GM23338 (cell line): Measurements from ENCODE around the gene HMX2.

Source experiments
- CREB1 ChIP-seq: fragments of 250-450 bp; sonication (Bioruptor Pico); IDR thresholded peaks from 2 replicates; pipeline ENCODE4 v1.5.0; 2020; ENCODE audit warnings: low read depth, mild to moderate bottlenecking, moderate library complexity
- CTCF ChIP-seq, 2 experiments: fragments of 200-600 bp in 1 of 2; sonication (generic) in 1 of 2; conservative IDR thresholded peaks; 2 replicates each; pipeline versions ENCODE4 v1.5.1 to v1.6.1; 2016 to 2017; ENCODE audit warnings: antibody characterized with exemption in 2 of 2, low read depth in 2 of 2, mild to moderate bottlenecking in 2 of 2, moderate library complexity in 1 of 2
- ETS1 ChIP-seq: IDR thresholded peaks from 2 replicates; pipeline ENCODE4 v1.6.1; 2016; ENCODE audit warnings: antibody characterized with exemption
- EZH2 ChIP-seq: fragments of 200-600 bp; sonication (generic); IDR thresholded peaks from one replicate; pipeline ENCODE4 v1.8.0; 2017; ENCODE audit warnings: antibody characterized with exemption, mild to moderate bottlenecking, low read depth; ENCODE audit not compliant: unreplicated experiment
- EZH2phosphoT487 ChIP-seq: fragments of 200-600 bp; sonication (generic); IDR thresholded peaks from one replicate; pipeline ENCODE4 v1.8.1; 2018; ENCODE audit warnings: antibody characterized with exemption; ENCODE audit not compliant: unreplicated experiment
- JUNB ChIP-seq: IDR thresholded peaks from one replicate; pipeline ENCODE4 v1.6.1; 2016; ENCODE audit warnings: antibody characterized with exemption; ENCODE audit not compliant: unreplicated experiment
- NANOG ChIP-seq: IDR thresholded peaks from 2 replicates; pipeline ENCODE4 v1.6.1; 2016; ENCODE audit warnings: antibody characterized with exemption, borderline replicate concordance
- POLR2AphosphoS5 ChIP-seq: IDR thresholded peaks from 2 replicates; pipeline ENCODE4 v1.6.1; 2016; ENCODE audit warnings: antibody characterized with exemption, low read depth
- REST ChIP-seq: IDR thresholded peaks from one replicate; pipeline ENCODE4 v1.6.1; 2018; ENCODE audit warnings: antibody characterized with exemption; ENCODE audit not compliant: unreplicated experiment
- STAT1 ChIP-seq: IDR thresholded peaks from one replicate; pipeline ENCODE4 v1.6.1; 2016; ENCODE audit warnings: antibody characterized with exemption; ENCODE audit not compliant: unreplicated experiment
- ZNF462 ChIP-seq: fragments of 250-450 bp; sonication (Bioruptor Pico); IDR thresholded peaks from 2 replicates; pipeline ENCODE4 v1.5.0; 2020; ENCODE audit warnings: mild to moderate bottlenecking, moderate library complexity

- no peak for TF ChIP-seq CTCF (conservative IDR thresholded peaks at IDR 0.05; ENCODE audit: low read depth in 2 of 2)
- no peak for TF ChIP-seq EZH2
- no peak for TF ChIP-seq REST
- TF ChIP-seq CREB1 (CRISPR knock-in tag), result no peak
- no peak for TF ChIP-seq POLR2AphosphoS5
- TF ChIP-seq ETS1, result no peak
- TF ChIP-seq EZH2phosphoT487, result no peak
- TF ChIP-seq JUNB, result no peak
- TF ChIP-seq NANOG, result no peak
- no peak for TF ChIP-seq STAT1
- TF ChIP-seq ZNF462 (CRISPR knock-in tag), result no peak
These were observed 27.8 kb downstream of the HMX2 start for GRCh38 chr10:123175389-123176387.
